ENCODE measurements around the gene LONP2. TPM values are rescaled to one million over a fixed set of nuclear protein-coding genes. Genes with fewer than 3 reads are reported as not detected.
A peak's percentile ranks its signal among the peaks of the same experiment; 100 is the strongest.

The LONP2 gene
- total and polyA plus RNA-seq, 2 experiments from 2014 or later = 12.4 to 25.2 TPM

DNA sequence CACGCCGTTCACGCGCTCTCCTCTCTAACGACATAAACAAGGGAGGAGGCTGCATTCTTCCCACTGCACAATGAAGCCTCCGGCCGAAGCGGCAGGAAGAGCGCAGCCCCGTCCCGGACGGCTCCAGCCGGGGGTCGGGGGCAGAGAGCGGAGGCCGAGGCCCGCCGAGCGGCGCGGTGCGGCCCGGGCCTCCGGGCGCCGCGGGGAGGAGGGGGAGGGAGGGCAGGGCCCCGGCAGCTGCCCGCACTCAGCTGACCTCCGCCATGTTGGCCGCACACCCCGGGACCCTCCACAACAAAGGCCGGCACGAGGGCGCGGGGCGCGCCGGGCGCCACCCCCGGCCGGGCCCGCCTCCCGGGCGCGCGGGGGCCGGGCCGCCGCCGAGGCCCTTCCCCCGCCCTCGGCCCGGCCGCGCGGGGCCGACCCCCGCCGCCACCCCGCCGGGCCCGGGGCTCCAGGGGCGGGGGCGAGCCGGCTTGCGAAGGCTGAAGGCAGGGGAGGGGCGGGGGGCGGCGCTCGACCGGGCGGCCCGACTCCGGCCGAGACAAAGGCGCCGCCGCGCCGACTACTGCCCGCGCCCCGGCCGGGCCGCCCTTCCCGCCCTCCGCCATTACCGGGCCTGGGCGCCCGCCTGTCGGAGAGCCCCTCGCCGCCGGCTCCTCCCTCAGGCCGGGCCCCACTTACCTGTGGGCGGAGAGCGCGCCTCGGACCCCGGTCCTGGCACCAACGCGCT, 140.6 kb downstream of the LONP2 start:
- peaks cover 48% of the 10 kb centered on the region for H3K79me2 ChIP-seq (replicated peaks; ENCODE audit: insufficient read depth)
- no peak overlapping the region for H2AFZ ChIP-seq
- peak overlapping the region; percentile 78 for H3K4me3 ChIP-seq
- H3K4me2 ChIP-seq = peak overlapping the region; percentile 90
- H3K27me3 Mint-ChIP-seq (ENCODE audit: insufficient read depth, low read depth, poor library complexity) = peaks cover 10% of the 10 kb centered on the region
- H3K9me3 Mint-ChIP-seq = no peaks in the 10 kb centered on the region
- peaks cover 3% of the 10 kb centered on the region; the same call in 2 of the 3 replicates for H3K36me3 Mint-ChIP-seq (ENCODE audit: low read depth)
- peak; percentile 66 for DNase-seq (ENCODE audit: low spot score)
- peak overlapping the region; percentile 98 for H3K27ac Mint-ChIP-seq
- H3K27ac ChIP-seq (ENCODE audit: low read depth) = peak overlapping the region; percentile 94
- TF ChIP-seq JUNB (IDR thresholded peaks at IDR 0.05; ENCODE audit: unreplicated experiment) (no peak), ZNF114 (CRISPR knock-in tag; IDR thresholded peaks at IDR 0.05) (no peak), NANOG (IDR thresholded peaks at IDR 0.05; ENCODE audit: borderline replicate concordance) (no peak), ZNF331 (CRISPR knock-in tag; IDR thresholded peaks at IDR 0.05; ENCODE audit: low read depth) (no peak), CREB1 (CRISPR knock-in tag; IDR thresholded peaks at IDR 0.05; ENCODE audit: low read depth) (no peak)
- TF ChIP-seq, protein P1, sequence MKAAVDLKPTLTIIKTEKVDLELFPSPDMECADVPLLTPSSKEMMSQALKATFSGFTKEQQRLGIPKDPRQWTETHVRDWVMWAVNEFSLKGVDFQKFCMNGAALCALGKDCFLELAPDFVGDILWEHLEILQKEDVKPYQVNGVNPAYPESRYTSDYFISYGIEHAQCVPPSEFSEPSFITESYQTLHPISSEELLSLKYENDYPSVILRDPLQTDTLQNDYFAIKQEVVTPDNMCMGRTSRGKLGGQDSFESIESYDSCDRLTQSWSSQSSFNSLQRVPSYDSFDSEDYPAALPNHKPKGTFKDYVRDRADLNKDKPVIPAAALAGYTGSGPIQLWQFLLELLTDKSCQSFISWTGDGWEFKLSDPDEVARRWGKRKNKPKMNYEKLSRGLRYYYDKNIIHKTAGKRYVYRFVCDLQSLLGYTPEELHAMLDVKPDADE (IDR thresholded peaks at IDR 0.05) = no peak
- TF ChIP-seq, protein P2, sequence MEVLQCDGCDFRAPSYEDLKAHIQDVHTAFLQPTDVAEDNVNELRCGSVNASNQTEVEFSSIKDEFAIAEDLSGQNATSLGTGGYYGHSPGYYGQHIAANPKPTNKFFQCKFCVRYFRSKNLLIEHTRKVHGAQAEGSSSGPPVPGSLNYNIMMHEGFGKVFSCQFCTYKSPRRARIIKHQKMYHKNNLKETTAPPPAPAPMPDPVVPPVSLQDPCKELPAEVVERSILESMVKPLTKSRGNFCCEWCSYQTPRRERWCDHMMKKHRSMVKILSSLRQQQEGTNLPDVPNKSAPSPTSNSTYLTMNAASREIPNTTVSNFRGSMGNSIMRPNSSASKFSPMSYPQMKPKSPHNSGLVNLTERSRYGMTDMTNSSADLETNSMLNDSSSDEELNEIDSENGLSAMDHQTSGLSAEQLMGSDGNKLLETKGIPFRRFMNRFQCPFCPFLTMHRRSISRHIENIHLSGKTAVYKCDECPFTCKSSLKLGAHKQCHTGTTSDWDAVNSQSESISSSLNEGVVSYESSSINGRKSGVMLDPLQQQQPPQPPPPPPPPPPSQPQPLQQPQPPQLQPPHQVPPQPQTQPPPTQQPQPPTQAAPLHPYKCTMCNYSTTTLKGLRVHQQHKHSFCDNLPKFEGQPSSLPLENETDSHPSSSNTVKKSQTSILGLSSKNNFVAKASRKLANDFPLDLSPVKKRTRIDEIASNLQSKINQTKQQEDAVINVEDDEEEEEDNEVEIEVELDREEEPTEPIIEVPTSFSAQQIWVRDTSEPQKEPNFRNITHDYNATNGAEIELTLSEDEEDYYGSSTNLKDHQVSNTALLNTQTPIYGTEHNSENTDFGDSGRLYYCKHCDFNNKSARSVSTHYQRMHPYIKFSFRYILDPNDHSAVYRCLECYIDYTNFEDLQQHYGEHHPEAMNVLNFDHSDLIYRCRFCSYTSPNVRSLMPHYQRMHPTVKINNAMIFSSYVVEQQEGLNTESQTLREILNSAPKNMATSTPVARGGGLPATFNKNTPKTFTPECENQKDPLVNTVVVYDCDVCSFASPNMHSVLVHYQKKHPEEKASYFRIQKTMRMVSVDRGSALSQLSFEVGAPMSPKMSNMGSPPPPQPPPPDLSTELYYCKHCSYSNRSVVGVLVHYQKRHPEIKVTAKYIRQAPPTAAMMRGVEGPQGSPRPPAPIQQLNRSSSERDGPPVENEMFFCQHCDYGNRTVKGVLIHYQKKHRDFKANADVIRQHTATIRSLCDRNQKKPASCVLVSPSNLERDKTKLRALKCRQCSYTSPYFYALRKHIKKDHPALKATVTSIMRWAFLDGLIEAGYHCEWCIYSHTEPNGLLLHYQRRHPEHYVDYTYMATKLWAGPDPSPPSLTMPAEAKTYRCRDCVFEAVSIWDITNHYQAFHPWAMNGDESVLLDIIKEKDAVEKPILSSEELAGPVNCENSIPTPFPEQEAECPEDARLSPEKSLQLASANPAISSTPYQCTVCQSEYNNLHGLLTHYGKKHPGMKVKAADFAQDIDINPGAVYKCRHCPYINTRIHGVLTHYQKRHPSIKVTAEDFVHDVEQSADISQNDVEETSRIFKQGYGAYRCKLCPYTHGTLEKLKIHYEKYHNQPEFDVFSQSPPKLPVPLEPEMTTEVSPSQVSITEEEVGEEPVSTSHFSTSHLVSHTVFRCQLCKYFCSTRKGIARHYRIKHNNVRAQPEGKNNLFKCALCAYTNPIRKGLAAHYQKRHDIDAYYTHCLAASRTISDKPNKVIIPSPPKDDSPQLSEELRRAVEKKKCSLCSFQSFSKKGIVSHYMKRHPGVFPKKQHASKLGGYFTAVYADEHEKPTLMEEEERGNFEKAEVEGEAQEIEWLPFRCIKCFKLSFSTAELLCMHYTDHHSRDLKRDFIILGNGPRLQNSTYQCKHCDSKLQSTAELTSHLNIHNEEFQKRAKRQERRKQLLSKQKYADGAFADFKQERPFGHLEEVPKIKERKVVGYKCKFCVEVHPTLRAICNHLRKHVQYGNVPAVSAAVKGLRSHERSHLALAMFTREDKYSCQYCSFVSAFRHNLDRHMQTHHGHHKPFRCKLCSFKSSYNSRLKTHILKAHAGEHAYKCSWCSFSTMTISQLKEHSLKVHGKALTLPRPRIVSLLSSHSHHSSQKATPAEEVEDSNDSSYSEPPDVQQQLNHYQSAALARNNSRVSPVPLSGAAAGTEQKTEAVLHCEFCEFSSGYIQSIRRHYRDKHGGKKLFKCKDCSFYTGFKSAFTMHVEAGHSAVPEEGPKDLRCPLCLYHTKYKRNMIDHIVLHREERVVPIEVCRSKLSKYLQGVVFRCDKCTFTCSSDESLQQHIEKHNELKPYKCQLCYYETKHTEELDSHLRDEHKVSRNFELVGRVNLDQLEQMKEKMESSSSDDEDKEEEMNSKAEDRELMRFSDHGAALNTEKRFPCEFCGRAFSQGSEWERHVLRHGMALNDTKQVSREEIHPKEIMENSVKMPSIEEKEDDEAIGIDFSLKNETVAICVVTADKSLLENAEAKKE (CRISPR knock-in tag; IDR thresholded peaks at IDR 0.05) = no peak
- peaks cover 9% of the 10 kb centered on the region; the same call in 1 of the 2 replicates for H4K20me1 ChIP-seq (replicated peaks; ENCODE audit: insufficient read depth)
- no peaks in the 10 kb centered on the region for H3K27me3 ChIP-seq (ENCODE audit: insufficient read depth)
- H3K36me3 ChIP-seq (ENCODE audit: insufficient read depth) = no peaks in the 10 kb centered on the region
- ATAC-seq = peak; percentile 56
- H3K9me2 ChIP-seq (ENCODE audit: insufficient read depth) = no peaks in the 10 kb centered on the region
- peaks cover 40% of the 10 kb centered on the region for H3K4me1 ChIP-seq (ENCODE audit: insufficient read depth)
- H3F3A ChIP-seq (replicated peaks; ENCODE audit: low read depth) = peaks cover 15% of the 10 kb centered on the region
- peaks cover 40% of the 10 kb centered on the region for H3K4me1 Mint-ChIP-seq
- H3K4me3 Mint-ChIP-seq = peak overlapping the region; percentile 92

Data from GM23338 (cell line).